ENCODE measurements around the gene LGALS9B. TPM values are rescaled to one million over a fixed set of nuclear protein-coding genes. Genes with fewer than 3 reads are reported as not detected.
"Not testable (repeated sequence)": the region's sequence is repeated elsewhere in the genome, so short reads cannot be mapped to it uniquely, and the experiment has no call there.

LGALS9B gene
- total and polyA plus RNA-seq, 2 of the 8 experiments (the other 6 are each of a cell fraction or from before 2014, with no cell fraction given) = not detected

DNA sequence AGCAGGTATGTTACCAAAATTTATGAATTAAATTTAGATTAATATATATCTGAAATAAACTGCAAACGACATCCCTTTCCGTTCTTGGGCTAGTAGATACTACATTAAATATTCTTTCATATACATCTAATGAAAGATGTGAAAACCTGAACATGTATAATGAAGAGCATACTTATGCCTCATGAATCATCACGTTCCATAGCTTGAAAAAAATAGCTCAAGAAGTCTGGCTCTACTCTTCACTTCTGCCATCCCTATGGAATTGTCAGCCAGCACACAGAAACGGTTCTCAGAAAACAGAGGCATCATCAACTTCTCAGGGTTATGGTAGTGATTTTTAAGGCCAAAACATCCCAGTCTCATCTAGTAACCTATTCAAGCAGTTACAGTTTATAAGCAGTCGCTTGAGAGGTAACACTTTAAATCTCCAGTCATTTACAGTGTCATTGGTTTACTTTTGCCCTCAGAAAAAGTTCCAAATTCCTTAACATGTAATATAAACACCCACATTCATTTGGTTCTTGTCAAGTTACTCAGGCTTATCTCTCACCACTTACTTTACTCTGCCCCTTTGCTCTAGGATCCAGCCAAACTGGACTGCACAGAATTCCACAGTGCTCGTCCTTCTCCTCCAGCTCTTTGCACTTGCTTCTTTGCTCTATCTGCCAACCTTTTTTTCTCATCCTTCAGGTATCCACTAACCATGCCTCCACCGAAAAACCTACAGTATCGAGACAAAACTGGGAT lies 66.6 kb downstream of the LGALS9B start:
- POLR2A ChIA-PET (ENCODE audit: partially characterized antibody); H3K23me2 ChIP-seq (ENCODE audit: low read depth, low read length); H3K79me1 ChIP-seq (ENCODE audit: low read depth, low read length); H3K4me3 ChIP-seq (ENCODE audit: extremely low read depth in 1 of 4, insufficient read depth in 2 of 4, low read depth in 3 of 4, low read length in 4 of 4); H3K23ac ChIP-seq (ENCODE audit: insufficient read length); H2BK120ac ChIP-seq (replicated peaks; ENCODE audit: low read depth, low read length); H3K14ac ChIP-seq (ENCODE audit: insufficient read length); H2BK15ac ChIP-seq (ENCODE audit: low read length); H3K9ac ChIP-seq (replicated peaks in 1 of 4; ENCODE audit: extremely low read depth in 1 of 4, low read depth in 3 of 4, low read length in 3 of 4); H2BK20ac ChIP-seq (ENCODE audit: low read length); H2BK5ac ChIP-seq (ENCODE audit: low read depth, low read length); H3K4ac ChIP-seq (replicated peaks; ENCODE audit: insufficient read length, low read depth, low read length); H2BK12ac ChIP-seq (ENCODE audit: low read depth, low read length); H3K56ac ChIP-seq (replicated peaks; ENCODE audit: insufficient read length, low read depth, low read length); H4K91ac ChIP-seq (replicated peaks; ENCODE audit: insufficient read length, low read length); H3K27ac ChIP-seq (ENCODE audit: low read depth, low read length); H4K8ac ChIP-seq (ENCODE audit: extremely low read depth, insufficient read depth, low read length); H3K4me2 ChIP-seq (ENCODE audit: insufficient read depth in 1 of 2, low read depth in 2 of 2, low read length in 2 of 2); FAIRE-seq; H3K4me1 ChIP-seq (replicated peaks in 1 of 4; ENCODE audit: control insufficient read depth in 3 of 4, insufficient read depth in 4 of 4, low read length in 3 of 4); CTCF ChIA-PET (ENCODE audit: partially characterized antibody); H3K27me3 ChIP-seq (replicated peaks in 1 of 4; ENCODE audit: control insufficient read depth in 3 of 4, extremely low read depth in 1 of 4, insufficient read depth in 3 of 4, low read length in 3 of 4); H2AK5ac ChIP-seq (ENCODE audit: low read depth, low read length); H2AFZ ChIP-seq (ENCODE audit: low read length); DNase-seq (ENCODE audit: low read depth in 1 of 2, low spot score in 2 of 2); H3K18ac ChIP-seq (ENCODE audit: extremely low read depth, low read length); H3K79me2 ChIP-seq (ENCODE audit: control insufficient read depth in 1 of 2, insufficient read depth in 2 of 2, low read length in 2 of 2); H3K36me3 ChIP-seq (ENCODE audit: control insufficient read depth in 2 of 4, insufficient read depth in 4 of 4, low read length in 3 of 4); H4K5ac ChIP-seq (ENCODE audit: insufficient read length, low read depth, low read length); H3K9me3 ChIP-seq (ENCODE audit: insufficient read depth in 2 of 2, low read depth in 1 of 2, low read length in 1 of 2); H4K20me1 ChIP-seq (replicated peaks in 1 of 2; ENCODE audit: control insufficient read depth in 1 of 2, insufficient read depth in 2 of 2, low read length in 2 of 2): not testable (repeated sequence)
- WGBS, 2 experiments (ENCODE audit: extremely low coverage in 1 of 2, insufficient coverage in 1 of 2, insufficient read length in 1 of 2, insufficient replicate concordance in 2 of 2, low coverage in 1 of 2, low lambda C conversion rate in 2 of 2, missing lambda C conversion rate in 1 of 2) = 91% methylated on average over 5 of the region's 8 CpGs; no CpG with 5 or more reads in 1 of the 2 experiments

Small RNAs within 50 kb of the gene (small RNA-seq; reads per million reads assigned to genes)
- not detected for gene YWHAEP3 (ENCODE audit: insufficient read depth)

Other genes with a start within 250 kb of the LGALS9B start
- not detected in 2 replicates for gene CDRT15L2, start 112.2 kb upstream of the LGALS9B start, total RNA-seq (2021; fragmentation: NEBNext Ultra II Directional; extraction: Animal tissue kit (Norgen Biotek cat#: 25700))
- not detected in 2 replicates for gene CDRT15L2, start 112.2 kb upstream of the LGALS9B start, polyA plus RNA-seq (2011; rRNA removed)